Measurements from ENCODE around the gene LEKR1.
"Not testable (repeated sequence)": the region's sequence is repeated elsewhere in the genome, so short reads cannot be mapped to it uniquely, and the experiment has no call there.

The LEKR1 gene

GRCh38 chr3:156865732-156866131 lies 39.6 kb downstream of the LEKR1 start:
- TF ChIP-seq CTCF (conservative IDR thresholded peaks at IDR 0.05) = 0 out of 2 replicates have a peak, but pooled peaks have one; percentile 9

GRCh38 chr3:156867174-156867573 lies 41.0 kb downstream of the LEKR1 start:
- TF ChIP-seq CTCF (conservative IDR thresholded peaks at IDR 0.05) = no peak
- H3K27ac ChIP-seq = no peak overlapping the region

More at GRCh38 chr3:156865732-156866131, 39.6 kb downstream of the LEKR1 start:
- no peak overlapping the region for H3K27ac ChIP-seq

GRCh38 chr3:156867920-156868319 lies 41.8 kb downstream of the LEKR1 start:
- no peak for TF ChIP-seq CTCF (conservative IDR thresholded peaks at IDR 0.05)
- H3K27ac ChIP-seq = no peak overlapping the region

- TF ChIP-seq CTCF (conservative IDR thresholded peaks at IDR 0.05) = no peak
- no peak overlapping the region for H3K27ac ChIP-seq
Measured at GRCh38 chr3:156873906-156874305, 47.8 kb downstream of the LEKR1 start.

GRCh38 chr3:156879491-156879890 lies 53.3 kb downstream of the LEKR1 start:
- H3K27ac ChIP-seq = not testable (repeated sequence)

- TF ChIP-seq CTCF (conservative IDR thresholded peaks at IDR 0.05) = no peak
- no peak overlapping the region for H3K27ac ChIP-seq
Measured at GRCh38 chr3:156885761-156886160, 59.6 kb downstream of the LEKR1 start.

- TF ChIP-seq CTCF (conservative IDR thresholded peaks at IDR 0.05) = no peak
- H3K27ac ChIP-seq = no peak overlapping the region
Measured at GRCh38 chr3:156888176-156888575, 62.0 kb downstream of the LEKR1 start.

- no peak overlapping the region for H3K27ac ChIP-seq
- TF ChIP-seq CTCF (conservative IDR thresholded peaks at IDR 0.05) = no peak
Measured at GRCh38 chr3:156888576-156888975, 62.4 kb downstream of the LEKR1 start.

Data from VCaP (cell line).